OCI-LY7 (cell line): Measurements from ENCODE around the gene RIOK1. TPM values are rescaled to one million over a fixed set of nuclear protein-coding genes. Genes with fewer than 3 reads are reported as not detected.

Source experiments
- BruUV-seq: library from RNA; stranded (reverse); fragments of 400-500 nt; replicated peaks from 2 replicates; lab custom pipeline; 2021; lab: Mats Ljungman, UMichigan
- CTCF ChIA-PET: fragments of 300-600 bp; sonication (Branson Sonifier 250); formaldehyde crosslinking; loops from one replicate; lab custom pipeline; 2022; ENCODE audit warnings: antibody characterized with exemption; ENCODE audit not compliant: unreplicated experiment; lab: Charles Lee
- POLR2A ChIA-PET: fragments of 300-600 bp; sonication (Branson Sonifier 250); formaldehyde crosslinking; loops from one replicate; lab custom pipeline; 2022; ENCODE audit warnings: antibody characterized with exemption; lab: Charles Lee
- DNase-seq: peaks from one replicate; pipeline ENCODE4 v3.0.0-alpha.2; 2015; ENCODE audit warnings: low spot score
- H2AFZ ChIP-seq: fragments of 200-600 bp; sonication (generic), shearing (Covaris generic); 2 replicates; pipeline ENCODE4 v1.6.1; 2014; ENCODE audit warnings: mild to moderate bottlenecking, antibody characterized with exemption, low read length, moderate library complexity
- H3K27ac ChIP-seq: fragments of 200-600 bp; sonication (generic); 2 replicates; pipeline ENCODE4 v1.5.1; 2014; ENCODE audit warnings: mixed run types, low read depth, mild to moderate bottlenecking, moderate library complexity, low read length, inconsistent platforms; ENCODE audit not compliant: poor library complexity, severe bottlenecking
- H3K36me3 ChIP-seq: fragments of 200-600 bp; sonication (generic); 2 replicates; pipeline ENCODE4 v1.6.1; 2014; ENCODE audit warnings: mild to moderate bottlenecking, antibody characterized with exemption, low read length, moderate library complexity, mixed read lengths; ENCODE audit not compliant: insufficient read depth
- H3K4me1 ChIP-seq: fragments of 200-600 bp; sonication (generic); 2 replicates; pipeline ENCODE4 v1.5.1; 2014; ENCODE audit warnings: mild to moderate bottlenecking, low read length; ENCODE audit not compliant: insufficient read depth, poor library complexity, severe bottlenecking
- H3K4me2 ChIP-seq: fragments of 200-600 bp; sonication (generic); 2 replicates; pipeline ENCODE4 v1.6.1; 2014; ENCODE audit warnings: mild to moderate bottlenecking, low read length
- H3K4me3 ChIP-seq: fragments of 200-600 bp; sonication (generic); 2 replicates; pipeline ENCODE4 v1.5.1; 2014; ENCODE audit warnings: mild to moderate bottlenecking, low read depth, low read length; ENCODE audit not compliant: poor library complexity, severe bottlenecking
- H3K79me2 ChIP-seq: fragments of 200-600 bp; sonication (generic); 2 replicates; pipeline ENCODE4 v1.6.1; 2016; ENCODE audit warnings: low read depth, mild to moderate bottlenecking, low read length, moderate library complexity, mixed read lengths; ENCODE audit not compliant: insufficient read depth
- H3K9me2 ChIP-seq: fragments of 200-600 bp; sonication (generic); 2 replicates; pipeline ENCODE4 v1.6.1; 2016; ENCODE audit warnings: mild to moderate bottlenecking, low read length, mixed read lengths; ENCODE audit not compliant: insufficient read depth
- H3K9me3 ChIP-seq: fragments of 200-600 bp; sonication (generic); 2 replicates; pipeline ENCODE4 v1.6.1; 2014; ENCODE audit warnings: mild to moderate bottlenecking, mixed run types, low read length, mixed read lengths
- H4K20me1 ChIP-seq: fragments of 200-600 bp; sonication (generic); 2 replicates; pipeline ENCODE4 v1.6.1; 2014; ENCODE audit warnings: mild to moderate bottlenecking, antibody characterized with exemption, low read length, moderate library complexity, mixed read lengths; ENCODE audit not compliant: insufficient read depth
- CTCF ChIP-seq: fragments of 200-600 bp; sonication (generic); conservative IDR thresholded peaks from 2 replicates; pipeline ENCODE4 v1.5.1; 2014; ENCODE audit warnings: mild to moderate bottlenecking, antibody characterized with exemption, low read length, moderate library complexity, mixed read lengths
- EZH2phosphoT487 ChIP-seq: fragments of 200-600 bp; sonication (generic); IDR thresholded peaks from 2 replicates; pipeline ENCODE4 v1.6.1; 2018; ENCODE audit warnings: low read depth, borderline replicate concordance, mild to moderate bottlenecking, mixed run types, antibody characterized with exemption, low read length, moderate library complexity, mixed read lengths
- intact Hi-C: fragments of 100-400 bp; cut with micrococcal nuclease; formaldehyde crosslinking; loops from one replicate; pipeline ENCODE4 v1.10.0; 2022; ENCODE audit not compliant: unreplicated experiment
- total RNA-seq, 2 experiments: library from RNA; depleted of rRNA in 1 of 2; stranded (reverse); fragments of >200 nt in 1 of 2; shearing (Covaris generic) in 1 of 2; gene quantifications; 2 replicates each; pipeline ENCODE4 v1.2.3, GENCODE V29; 2014 to 2022

RIOK1 gene
- total RNA-seq, 2 experiments from 2014 or later = 35.2 to 55.0 TPM

GRCh38 chr6:7445101-7445500 lies 55.5 kb downstream of the RIOK1 start:
- ChIA-PET POLR2A (interaction anchor here (0.7 kb wide), 1 partner anchor 130 kb away, joined by 3 read pairs; no protein-coding TSS in a partner anchor), CTCF (no interaction called here)
- no peak for DNase-seq
- Histone ChIP-seq H3K4me1 (no peaks in the 10 kb centered on the region), H3K4me2 (no peak overlapping the region), H3K4me3 (no peak overlapping the region), H3K36me3 (no peaks in the 10 kb centered on the region), H3K9me3 (no peaks in the 10 kb centered on the region), H3K79me2 (no peaks in the 10 kb centered on the region), H4K20me1 (no peaks in the 10 kb centered on the region), H3K9me2 (no peaks in the 10 kb centered on the region), H2AFZ (no peak overlapping the region), H3K27ac (no peak overlapping the region)
- no peak for TF ChIP-seq EZH2phosphoT487
- TF ChIP-seq CTCF = no peak
- BruUV-seq = no TSS peak
- intact Hi-C loops = no loop called here

- Histone ChIP-seq H3K9me3 (no peaks in the 10 kb centered on the region), H3K4me2 (no peak overlapping the region), H3K4me1 (no peaks in the 10 kb centered on the region), H3K79me2 (no peaks in the 10 kb centered on the region), H3K36me3 (no peaks in the 10 kb centered on the region), H2AFZ (no peak overlapping the region), H3K27ac (no peak overlapping the region), H3K4me3 (no peak overlapping the region), H4K20me1 (no peaks in the 10 kb centered on the region), H3K9me2 (no peaks in the 10 kb centered on the region)
- ChIA-PET POLR2A (interaction anchor here (0.5 to 0.7 kb wide), 2 partner anchors 11 to 131 kb away, joined by 3 to 5 read pairs; no protein-coding TSS in a partner anchor), CTCF (no interaction called here)
- no TSS peak for BruUV-seq
- intact Hi-C loops = no loop called here
- no peak for DNase-seq
- TF ChIP-seq CTCF = no peak
- TF ChIP-seq EZH2phosphoT487 = no peak
Observed at GRCh38 chr6:7445885-7446461, 56.4 kb downstream of the RIOK1 start.

GRCh38 chr6:7446619-7447325 lies 57.2 kb downstream of the RIOK1 start:
- no peak for DNase-seq
- H3K4me1 ChIP-seq = no peaks in the 10 kb centered on the region
- no TSS peak for BruUV-seq
- ChIA-PET POLR2A (no interaction called here), CTCF (no interaction called here)
- H2AFZ ChIP-seq = no peak overlapping the region
- H3K4me2 ChIP-seq = no peak overlapping the region
- H3K27ac ChIP-seq = no peak overlapping the region
- TF ChIP-seq CTCF (no peak), EZH2phosphoT487 (no peak)
- no peaks in the 10 kb centered on the region for H3K79me2 ChIP-seq
- H4K20me1 ChIP-seq = no peaks in the 10 kb centered on the region
- no peak overlapping the region for H3K4me3 ChIP-seq
- H3K9me2 ChIP-seq = no peaks in the 10 kb centered on the region
- H3K9me3 ChIP-seq = no peaks in the 10 kb centered on the region
- H3K36me3 ChIP-seq = no peaks in the 10 kb centered on the region
- intact Hi-C loops = no loop called here
